HG02759 (cell line): Measurements from ENCODE around the gene LSM14A.
"Not testable (repeated sequence)": the region's sequence is repeated elsewhere in the genome, so short reads cannot be mapped to it uniquely, and the experiment has no call there.

Experiments used
- ATAC-seq: cut with Tn5 transposase; IDR thresholded peaks from one replicate; pipeline ENCODE4 v1.9.1; 2021; ENCODE audit warnings: mild to moderate bottlenecking, moderate library complexity; ENCODE audit not compliant: unreplicated experiment

LSM14A gene

DNA sequence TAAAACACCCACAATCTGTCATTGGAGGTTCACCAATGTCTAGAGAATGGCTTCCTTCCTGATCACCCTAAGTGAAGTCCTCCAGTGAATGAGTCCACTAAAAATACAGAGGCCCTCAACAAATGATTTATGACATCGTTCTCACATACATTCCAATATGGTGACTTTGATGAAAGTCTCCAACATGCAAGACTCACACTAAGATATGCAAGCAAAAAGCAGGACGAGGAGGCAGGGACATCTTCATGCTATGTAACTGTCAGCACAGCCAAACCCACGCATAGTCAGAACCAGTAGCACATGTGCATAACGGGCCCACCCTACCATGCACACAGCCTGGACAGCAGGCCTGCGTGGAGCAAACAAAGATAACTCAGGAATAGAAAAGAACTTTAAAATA lies 16.6 kb upstream of the LSM14A start:
- ATAC-seq = no peak

GRCh38 chr19:34158966-34159365 lies 13.3 kb upstream of the LSM14A start:
- not testable (repeated sequence) for ATAC-seq

GRCh38 chr19:34159541-34159940 lies 12.8 kb upstream of the LSM14A start:
- ATAC-seq = not testable (repeated sequence)

DNA sequence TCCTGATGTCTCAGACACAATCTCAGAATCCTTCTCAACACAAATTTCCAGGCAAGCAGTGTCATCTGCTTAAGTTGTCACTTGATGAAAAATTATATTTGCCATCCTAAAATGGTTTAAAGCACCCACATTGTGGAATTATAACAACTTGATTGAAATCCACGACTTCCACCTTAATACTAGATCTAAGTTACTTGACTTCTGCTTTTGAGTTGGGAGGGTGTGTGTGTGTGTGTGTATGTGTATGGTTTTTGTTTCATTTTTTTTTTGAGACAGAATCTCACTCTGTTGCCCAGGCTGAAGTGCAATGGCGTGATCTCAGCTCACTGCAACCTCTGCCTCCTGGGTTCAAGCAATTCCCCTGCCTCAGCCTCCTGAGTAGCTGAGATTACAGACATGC lies 10.4 kb upstream of the LSM14A start:
- ATAC-seq = not testable (repeated sequence)

- ATAC-seq = no peak
Measured at GRCh38 chr19:34165295-34165738, 7.0 kb upstream of the LSM14A start.

- not testable (repeated sequence) for ATAC-seq
Measured at GRCh38 chr19:34169475-34170199, 2.7 kb upstream of the LSM14A start.

- ATAC-seq = peak; percentile 18
Measured at GRCh38 chr19:34171539-34171876, 796 bp upstream of the LSM14A start.

GRCh38 chr19:34172661-34173192 lies 423 bp downstream of the LSM14A start:
- peak; percentile 33 for ATAC-seq

DNA sequence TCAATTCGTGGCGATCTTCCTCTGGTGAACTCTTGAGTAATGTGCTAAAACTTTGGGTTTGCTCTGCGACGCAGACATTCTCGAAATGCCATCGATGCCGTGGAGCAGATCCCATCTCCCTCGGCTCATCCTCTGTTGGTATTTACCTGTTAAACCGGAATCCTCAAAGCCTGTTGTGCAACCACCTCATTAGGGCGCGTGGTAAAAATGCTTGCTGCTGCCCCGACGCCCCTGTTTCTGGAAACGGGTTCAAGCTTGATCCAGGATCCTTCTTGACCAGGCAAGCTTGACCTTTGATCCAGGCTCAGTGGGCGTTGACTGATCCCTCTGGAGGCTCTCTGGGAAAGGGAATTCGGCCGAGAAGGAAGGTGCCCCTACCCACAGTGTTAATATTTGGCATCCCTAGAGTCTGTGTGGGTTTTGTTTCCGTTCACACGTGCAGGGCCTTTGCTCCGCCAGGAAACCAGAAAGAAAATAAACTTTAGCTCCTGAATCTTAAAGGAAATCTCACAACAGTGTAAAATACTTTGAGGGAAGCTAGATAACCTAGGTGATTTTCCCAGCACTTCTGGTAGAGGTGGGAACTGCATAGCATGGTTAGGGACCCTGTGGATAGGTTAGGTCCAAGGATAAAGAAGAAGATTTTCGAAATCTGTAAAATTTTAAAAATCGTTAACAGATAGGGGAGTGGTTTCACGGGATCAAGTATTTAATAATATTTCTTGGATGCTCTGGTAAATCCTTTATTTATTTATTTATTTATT lies 1.1 kb downstream of the LSM14A start:
- ATAC-seq = no peak

- ATAC-seq = not testable (repeated sequence)
Measured at GRCh38 chr19:34175173-34175572, 2.9 kb downstream of the LSM14A start.

DNA sequence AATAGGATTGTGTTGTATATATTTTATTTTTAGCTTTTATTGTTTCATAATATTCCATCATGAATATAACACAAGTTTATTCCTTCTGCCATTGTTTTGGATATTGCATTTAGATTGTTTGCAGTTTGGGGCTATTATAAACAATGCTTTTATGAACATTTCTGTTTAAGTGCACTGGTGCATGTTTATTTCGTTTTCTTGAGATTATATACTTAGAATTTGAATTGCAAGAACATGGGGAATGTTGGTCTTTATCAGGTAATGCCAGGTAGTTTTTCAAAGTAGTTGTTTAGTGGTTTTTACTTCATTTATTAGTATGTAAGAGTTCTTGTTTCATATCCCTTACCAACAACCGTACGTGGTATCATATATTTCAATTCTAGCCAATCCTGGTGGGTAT lies 4.3 kb downstream of the LSM14A start:
- no peak for ATAC-seq

DNA sequence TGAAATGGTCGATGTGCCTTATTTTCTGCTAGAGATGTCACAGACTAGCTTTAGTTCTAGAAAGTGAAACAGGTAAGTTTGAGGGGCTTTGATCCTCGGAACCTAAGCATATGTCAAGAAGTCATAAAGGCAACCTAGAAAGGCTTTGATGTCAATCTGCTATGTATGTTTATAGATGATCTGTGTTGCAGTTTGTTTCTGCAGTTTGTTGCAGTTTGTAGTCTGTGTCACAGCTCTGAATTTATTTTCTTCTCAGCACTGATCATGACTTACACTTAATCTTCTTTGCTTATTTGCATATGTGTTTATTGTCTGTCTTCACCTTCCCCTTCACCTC lies 5.9 kb downstream of the LSM14A start:
- no peak for ATAC-seq

GRCh38 chr19:34179066-34179465 lies 6.8 kb downstream of the LSM14A start:
- ATAC-seq = no peak

DNA sequence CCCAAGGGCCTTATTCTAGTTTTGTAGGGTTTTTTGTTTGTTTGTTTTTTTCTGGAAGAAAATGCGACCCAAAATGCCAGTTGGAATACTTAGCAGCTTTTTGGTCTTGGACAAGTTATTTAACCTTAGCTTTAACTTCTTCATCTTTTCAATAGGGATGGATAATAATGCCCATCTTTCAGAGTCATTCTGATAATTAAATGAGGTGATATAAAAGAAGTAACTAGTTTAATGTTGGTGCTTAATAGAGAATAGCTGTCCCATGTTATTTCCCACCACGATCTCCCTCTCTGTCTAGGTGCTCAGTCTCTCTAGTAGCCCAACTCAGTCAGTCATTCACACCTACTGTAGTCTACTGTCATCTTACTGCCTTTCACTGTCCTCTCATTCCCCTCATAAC lies 8.0 kb downstream of the LSM14A start:
- ATAC-seq = no peak

DNA sequence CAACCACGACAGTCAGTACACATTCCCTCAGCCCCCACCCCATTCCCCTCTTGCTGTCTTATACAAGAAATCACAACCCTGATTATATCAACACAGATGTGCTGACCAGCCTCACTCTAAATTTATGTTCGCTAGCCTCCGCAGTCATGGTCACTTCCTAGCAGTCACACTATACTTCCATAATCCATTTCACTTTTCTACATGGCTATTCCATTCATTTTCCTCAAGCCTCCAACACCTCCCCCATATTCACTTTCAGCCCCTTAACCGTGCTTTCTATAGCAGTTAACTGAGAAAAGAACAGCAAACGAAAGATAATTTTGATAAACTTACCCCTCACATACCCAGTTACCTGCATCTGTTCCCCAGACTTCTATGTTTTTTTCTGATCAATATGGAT lies 8.4 kb downstream of the LSM14A start:
- ATAC-seq = no peak

GRCh38 chr19:34181111-34181864 lies 9.0 kb downstream of the LSM14A start:
- no peak for ATAC-seq

DNA sequence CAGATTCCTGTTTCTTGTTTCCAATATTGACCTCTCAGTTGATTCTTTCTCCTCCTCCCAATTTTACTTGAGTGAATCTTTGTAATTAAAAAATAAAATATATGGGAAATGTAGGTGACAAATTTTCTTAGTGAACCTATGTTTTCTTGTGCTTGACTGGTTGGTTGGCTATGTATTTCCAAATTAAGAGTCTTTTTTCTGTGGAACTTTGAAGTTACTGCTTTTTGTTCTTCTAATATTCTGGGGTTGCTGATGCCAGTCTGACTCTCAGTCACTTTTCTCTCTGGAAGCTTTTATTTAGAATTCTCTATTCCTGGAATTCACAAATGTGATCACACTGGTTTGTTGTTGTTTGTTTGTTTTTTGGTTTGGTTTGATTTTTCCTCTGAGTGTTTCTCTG lies 9.8 kb downstream of the LSM14A start:
- no peak for ATAC-seq

DNA sequence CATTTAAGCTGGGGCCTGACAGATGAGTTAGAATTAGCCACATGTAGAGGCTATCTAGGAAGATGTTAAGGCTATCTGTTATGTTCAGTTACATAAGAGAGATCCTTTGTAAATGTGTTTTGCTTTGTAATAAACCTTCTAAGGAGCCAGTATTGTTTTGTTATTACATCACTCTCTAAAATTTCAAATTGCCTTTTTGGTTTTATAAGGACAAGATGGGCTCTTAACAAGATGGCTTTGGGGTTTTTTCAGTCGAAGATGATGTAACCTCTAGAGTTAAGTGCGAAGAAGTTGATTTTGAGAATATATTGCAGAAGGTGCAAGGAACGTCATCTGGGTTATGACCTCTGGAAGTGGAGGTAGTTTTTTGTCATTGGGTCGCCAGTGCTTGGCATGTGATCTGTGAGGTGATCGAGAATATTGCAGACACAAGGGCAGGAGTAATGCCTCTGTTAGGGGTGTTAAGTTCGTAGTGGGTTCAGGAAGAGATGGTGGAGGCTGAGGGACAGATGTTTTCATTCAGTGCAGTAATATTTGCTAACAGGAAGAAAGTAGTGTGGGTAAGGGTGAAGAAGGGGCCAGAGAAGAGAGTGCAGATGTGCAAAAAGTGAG lies 12.7 kb downstream of the LSM14A start:
- ATAC-seq = no peak

- ATAC-seq = no peak
Measured at GRCh38 chr19:34186205-34186604, 13.9 kb downstream of the LSM14A start.

DNA sequence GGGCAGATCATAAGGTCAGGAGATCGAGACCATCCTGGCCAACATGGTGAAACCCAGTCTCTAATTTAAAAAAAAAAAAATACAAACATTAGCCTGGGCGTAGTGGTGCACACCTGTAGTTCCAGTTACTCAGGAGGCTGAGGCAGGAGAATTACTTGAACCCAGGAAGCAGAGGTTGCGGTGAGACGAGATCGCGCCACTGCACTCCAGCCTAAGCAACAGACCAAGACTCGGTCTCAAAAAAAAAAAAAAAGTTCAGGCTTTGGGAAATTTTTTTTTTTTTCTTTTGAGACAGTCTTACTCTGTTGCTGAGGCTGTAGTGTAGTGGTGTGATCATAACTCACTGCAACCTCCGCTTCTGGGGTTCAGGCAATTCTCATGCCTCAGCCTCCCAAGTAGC lies 14.7 kb downstream of the LSM14A start:
- no peak for ATAC-seq

DNA sequence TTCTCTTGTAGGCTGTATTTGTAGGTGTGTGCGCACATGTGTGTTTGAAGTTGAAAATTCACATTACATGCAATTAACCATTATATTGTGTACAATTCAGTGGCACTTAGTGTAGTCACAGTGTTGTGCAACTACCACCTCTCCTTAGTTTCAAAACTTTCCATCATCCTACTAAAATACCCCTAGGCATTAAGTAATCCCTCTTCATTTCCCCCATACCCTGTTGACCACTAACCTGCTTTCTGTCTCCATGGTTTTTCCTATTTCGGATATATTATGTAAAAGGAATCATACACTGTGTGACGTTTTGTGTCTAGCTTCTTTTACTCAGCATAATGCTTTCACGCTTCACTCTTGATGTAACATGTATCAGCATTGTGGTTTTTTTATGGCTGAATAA lies 16.1 kb downstream of the LSM14A start:
- ATAC-seq = no peak
